HT-29 (cell line): Measurements from ENCODE around the gene RAPGEFL1. TPM values are rescaled to one million over a fixed set of nuclear protein-coding genes. Genes with fewer than 3 reads are reported as not detected.
"Not testable (repeated sequence)": the region's sequence is repeated elsewhere in the genome, so short reads cannot be mapped to it uniquely, and the experiment has no call there.

Experiments used
- DNase-seq: peaks from one replicate; pipeline ENCODE4 v3.0.0-alpha.2; 2015; ENCODE audit warnings: low spot score
- total RNA-seq: library from RNA; depleted of rRNA; stranded (reverse); fragments of >200 nt; shearing (Covaris generic); gene quantifications from 2 replicates; pipeline ENCODE4 v1.2.3, GENCODE V29; 2014; rRNA removed

RAPGEFL1 gene, protein sequence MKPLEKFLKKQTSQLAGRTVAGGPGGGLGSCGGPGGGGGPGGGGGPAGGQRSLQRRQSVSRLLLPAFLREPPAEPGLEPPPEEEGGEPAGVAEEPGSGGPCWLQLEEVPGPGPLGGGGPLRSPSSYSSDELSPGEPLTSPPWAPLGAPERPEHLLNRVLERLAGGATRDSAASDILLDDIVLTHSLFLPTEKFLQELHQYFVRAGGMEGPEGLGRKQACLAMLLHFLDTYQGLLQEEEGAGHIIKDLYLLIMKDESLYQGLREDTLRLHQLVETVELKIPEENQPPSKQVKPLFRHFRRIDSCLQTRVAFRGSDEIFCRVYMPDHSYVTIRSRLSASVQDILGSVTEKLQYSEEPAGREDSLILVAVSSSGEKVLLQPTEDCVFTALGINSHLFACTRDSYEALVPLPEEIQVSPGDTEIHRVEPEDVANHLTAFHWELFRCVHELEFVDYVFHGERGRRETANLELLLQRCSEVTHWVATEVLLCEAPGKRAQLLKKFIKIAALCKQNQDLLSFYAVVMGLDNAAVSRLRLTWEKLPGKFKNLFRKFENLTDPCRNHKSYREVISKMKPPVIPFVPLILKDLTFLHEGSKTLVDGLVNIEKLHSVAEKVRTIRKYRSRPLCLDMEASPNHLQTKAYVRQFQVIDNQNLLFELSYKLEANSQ
- total RNA-seq, result 14.3 and 15.2 TPM in 2 replicates

- DNase-seq, result peak; percentile 68
Measured at GRCh38 chr17:40177275-40177874, at the start of gene RAPGEFL1. Gene RAPGEFL1 (plus strand): TSS chr17:40177470. CDS start chr17:40177862, 392 bp downstream.

- no peak for DNase-seq
Measured at GRCh38 chr17:40129498-40129897, 47.8 kb upstream of the RAPGEFL1 start.

DNA sequence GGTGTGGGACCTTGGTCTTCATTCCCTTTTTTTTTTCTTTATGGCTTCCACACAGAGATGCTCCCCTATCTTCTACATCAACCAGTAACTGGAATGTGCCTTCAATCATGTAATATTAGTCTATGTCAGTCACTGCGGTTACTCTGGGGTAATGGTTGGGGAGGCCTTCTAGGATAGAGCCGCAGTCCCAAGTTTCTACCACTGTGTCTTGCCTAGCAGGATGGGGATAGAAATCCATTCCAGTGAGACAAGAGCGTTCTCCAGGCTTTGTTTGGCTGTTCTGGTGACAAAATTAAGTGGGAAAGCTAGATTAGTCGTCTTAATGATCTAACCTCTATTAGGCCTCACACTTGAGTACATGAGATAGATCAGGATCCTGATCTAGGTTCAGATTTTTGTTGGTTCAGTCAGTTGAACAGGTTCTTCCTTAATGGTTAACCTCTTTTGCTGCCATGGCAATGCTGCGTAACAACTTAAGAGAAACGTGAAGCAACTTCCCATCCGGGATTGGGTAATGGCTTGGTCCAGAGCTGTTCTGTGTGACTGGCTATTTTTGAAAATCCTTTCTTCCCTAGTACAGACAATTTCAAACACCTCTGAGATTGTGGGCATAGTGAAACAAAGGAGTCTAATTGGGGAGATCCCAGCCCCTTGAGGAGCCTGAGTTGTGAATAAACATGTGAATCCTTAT, 46.8 kb upstream of the RAPGEFL1 start:
- no peak for DNase-seq

DNA sequence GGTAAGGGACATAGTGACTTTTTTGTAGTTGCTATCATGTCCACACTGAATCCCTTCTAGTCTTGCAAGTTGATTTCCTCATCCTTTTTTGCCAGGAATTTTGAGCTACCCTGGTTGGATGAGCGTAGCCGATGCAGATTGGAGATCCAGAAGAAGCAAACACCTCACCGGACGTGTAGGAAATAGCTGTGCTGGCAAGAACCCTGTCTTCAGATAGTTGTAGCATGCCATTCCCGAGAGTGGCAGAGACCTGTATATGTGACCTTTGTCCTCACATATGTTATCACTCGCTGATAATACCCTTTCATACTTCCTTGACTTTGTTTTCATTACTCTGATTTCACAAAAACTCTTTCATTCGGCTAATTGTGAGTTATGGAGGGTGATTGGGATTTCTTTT, 43.1 kb upstream of the RAPGEFL1 start:
- DNase-seq, result no peak

DNA sequence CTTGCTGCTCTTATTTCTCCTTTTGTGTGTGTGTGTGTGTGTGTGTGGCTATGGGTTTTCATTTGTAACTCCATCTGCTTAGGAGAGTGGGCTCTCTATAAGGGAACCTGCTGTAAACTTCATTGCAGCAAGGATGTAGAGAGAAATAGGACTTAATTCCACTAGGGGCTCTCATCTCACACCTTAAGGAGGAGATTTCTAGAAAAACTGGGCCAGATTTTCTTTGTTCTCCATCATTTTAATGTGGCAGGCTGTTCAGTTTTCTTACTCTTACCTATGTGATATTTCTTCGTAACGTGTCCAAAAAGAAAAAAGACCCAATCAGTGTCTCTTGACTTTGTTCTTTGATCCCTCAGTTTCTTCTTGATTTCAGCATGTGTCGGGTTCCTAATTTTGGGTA, 41.5 kb upstream of the RAPGEFL1 start:
- no peak for DNase-seq

DNA sequence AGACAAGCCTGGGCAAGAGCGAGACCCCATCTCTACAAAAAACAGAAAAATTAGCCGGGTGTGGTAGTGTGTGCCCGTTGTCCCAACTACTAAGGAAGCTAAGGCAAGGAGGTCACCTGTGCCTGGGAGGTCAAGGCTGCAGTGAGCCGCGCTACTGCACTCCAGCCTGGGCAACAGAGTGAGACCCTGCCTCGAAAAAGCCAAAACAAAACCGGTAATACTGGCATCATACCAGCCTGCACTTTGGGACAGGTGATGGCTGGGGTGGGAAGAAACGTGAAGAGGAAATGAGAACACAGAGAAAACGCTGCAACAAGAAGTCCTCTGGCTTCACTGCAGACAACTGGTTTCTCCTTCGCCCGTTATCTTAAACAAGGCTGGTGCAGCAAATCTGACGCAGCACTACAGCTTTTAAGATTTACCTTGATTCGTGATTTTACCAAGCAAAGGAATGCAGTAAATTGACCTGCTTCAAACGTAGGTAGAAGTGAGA, 37.7 kb upstream of the RAPGEFL1 start:
- DNase-seq, result no peak

GRCh38 chr17:40143166-40143565, 34.1 kb upstream of the RAPGEFL1 start:
- not testable (repeated sequence) for DNase-seq

GRCh38 chr17:40145476-40145875, 31.8 kb upstream of the RAPGEFL1 start:
- no peak for DNase-seq

- no peak for DNase-seq
Measured at GRCh38 chr17:40148527-40148926, 28.7 kb upstream of the RAPGEFL1 start.

- no peak for DNase-seq
Measured at GRCh38 chr17:40150276-40150675, 27.0 kb upstream of the RAPGEFL1 start.

- no peak for DNase-seq
Measured at GRCh38 chr17:40151414-40151963, 25.8 kb upstream of the RAPGEFL1 start.

- DNase-seq, result no peak
Measured at GRCh38 chr17:40153603-40154236, 23.6 kb upstream of the RAPGEFL1 start.

GRCh38 chr17:40157973-40158372, 19.3 kb upstream of the RAPGEFL1 start:
- DNase-seq, result no peak

- DNase-seq, result no peak
Measured at GRCh38 chr17:40158438-40159013, 18.7 kb upstream of the RAPGEFL1 start.

DNA sequence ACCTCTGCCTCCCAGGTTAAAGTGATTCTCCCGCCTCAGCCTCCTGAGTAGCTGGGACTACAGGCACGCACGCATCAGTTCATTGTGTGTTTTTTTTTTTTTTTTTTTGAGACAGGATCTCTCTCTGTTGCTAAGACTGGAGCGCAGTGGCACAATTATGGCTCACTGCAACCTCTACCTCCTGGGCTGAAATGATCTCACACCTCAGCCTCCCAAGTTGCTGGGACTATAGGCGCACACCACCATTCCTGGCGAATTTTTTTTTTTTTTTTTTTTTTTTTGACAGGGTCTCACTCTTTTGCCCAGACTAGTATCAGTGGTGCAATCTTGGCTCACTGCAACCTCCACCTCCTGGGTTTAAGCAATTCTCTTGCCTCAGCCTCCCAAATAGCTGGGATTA, 17.8 kb upstream of the RAPGEFL1 start:
- no peak for DNase-seq

- DNase-seq, result no peak
Measured at GRCh38 chr17:40167685-40168261, 9.5 kb upstream of the RAPGEFL1 start.

GRCh38 chr17:40168262-40168832, 8.9 kb upstream of the RAPGEFL1 start:
- peak; percentile 70 for DNase-seq

- no peak for DNase-seq
Measured at GRCh38 chr17:40170325-40170724, 6.9 kb upstream of the RAPGEFL1 start.

- no peak for DNase-seq
Measured at GRCh38 chr17:40171750-40172149, 5.5 kb upstream of the RAPGEFL1 start.
